AG04449 (cell line): ENCODE measurements around the gene KATNAL2.
A peak's percentile ranks its signal among the peaks of the same experiment; 100 is the strongest.
"Not testable (repeated sequence)": the region's sequence is repeated elsewhere in the genome, so short reads cannot be mapped to it uniquely, and the experiment has no call there.

ENCODE experiments used
- CTCF ChIA-PET: fragments of 350-600 bp; formaldehyde crosslinking; extraction: SDS; loops from one replicate; lab custom pipeline; 2021; ENCODE audit warnings: antibody characterized with exemption; lab: Yijun Ruan, JAX
- POLR2A ChIA-PET: fragments of 400-600, 350-600 bp; formaldehyde crosslinking; extraction: SDS; loops from one replicate; lab custom pipeline; 2020; ENCODE audit warnings: antibody characterized with exemption, inconsistent platforms; lab: Yijun Ruan, JAX
- DNase-seq: peaks from one replicate; pipeline ENCODE4 v3.0.0-alpha.2; 2010; ENCODE audit warnings: low read depth, low spot score
- H3K4me3 ChIP-seq: 2 replicates; pipeline ENCODE4 v1.5.1; 2011; ENCODE audit warnings: low read depth, mild to moderate bottlenecking, control low read depth, low read length
- CTCF ChIP-seq: IDR thresholded peaks from one replicate; pipeline ENCODE4 v1.5.1; 2011; ENCODE audit warnings: mild to moderate bottlenecking, moderate library complexity, low read length, control low read depth, inconsistent platforms; ENCODE audit not compliant: insufficient read depth; ENCODE audit errors: missing control alignments

The KATNAL2 gene

GRCh38 chr18:46950064-46950656, 32.8 kb downstream of the KATNAL2 start:
- CTCF ChIA-PET, result no interaction called here
- peak; percentile 22 for TF ChIP-seq CTCF
- no peak for DNase-seq

GRCh38 chr18:46953195-46953594, 35.8 kb downstream of the KATNAL2 start:
- TF ChIP-seq CTCF, result no peak
- H3K4me3 ChIP-seq, result no peak overlapping the region
- CTCF ChIA-PET, result no interaction called here
- DNase-seq, result no peak
- POLR2A ChIA-PET, result no interaction called here

More at GRCh38 chr18:46950064-46950656, 32.8 kb downstream of the KATNAL2 start:
- no peak overlapping the region for H3K4me3 ChIP-seq
- POLR2A ChIA-PET, result no interaction called here

- no peak for DNase-seq
- POLR2A ChIA-PET, result no interaction called here
- no peak for TF ChIP-seq CTCF
- H3K4me3 ChIP-seq, result no peak overlapping the region
- CTCF ChIA-PET, result no interaction called here
These were observed 40.8 kb downstream of the KATNAL2 start for GRCh38 chr18:46958209-46958608.

- CTCF ChIA-PET, POLR2A ChIA-PET, H3K4me3 ChIP-seq, DNase-seq: not testable (repeated sequence)
These were observed 46.5 kb downstream of the KATNAL2 start for GRCh38 chr18:46963656-46964578.

GRCh38 chr18:46964579-46965293, 47.3 kb downstream of the KATNAL2 start:
- CTCF ChIA-PET, H3K4me3 ChIP-seq, POLR2A ChIA-PET, DNase-seq: not testable (repeated sequence)

GRCh38 chr18:46966266-46966665, 48.9 kb downstream of the KATNAL2 start:
- DNase-seq, POLR2A ChIA-PET, CTCF ChIA-PET, H3K4me3 ChIP-seq: not testable (repeated sequence)

GRCh38 chr18:46969551-46969950, 52.1 kb downstream of the KATNAL2 start:
- DNase-seq, CTCF ChIA-PET: not testable (repeated sequence)

GRCh38 chr18:47019870-47020269, 102.5 kb downstream of the KATNAL2 start:
- POLR2A ChIA-PET, H3K4me3 ChIP-seq, DNase-seq, CTCF ChIA-PET: not testable (repeated sequence)

More at GRCh38 chr18:46969551-46969950, 52.1 kb downstream of the KATNAL2 start:
- H3K4me3 ChIP-seq, POLR2A ChIA-PET: not testable (repeated sequence)

- DNase-seq, CTCF ChIA-PET, POLR2A ChIA-PET, H3K4me3 ChIP-seq: not testable (repeated sequence)
These were observed 103.4 kb downstream of the KATNAL2 start for GRCh38 chr18:47020757-47021156.

GRCh38 chr18:47022821-47023220, 105.4 kb downstream of the KATNAL2 start:
- H3K4me3 ChIP-seq, CTCF ChIA-PET, POLR2A ChIA-PET, DNase-seq: not testable (repeated sequence)

- H3K4me3 ChIP-seq, POLR2A ChIA-PET, CTCF ChIA-PET, DNase-seq: not testable (repeated sequence)
These were observed 106.5 kb downstream of the KATNAL2 start for GRCh38 chr18:47023769-47024465.

- POLR2A ChIA-PET, DNase-seq, H3K4me3 ChIP-seq, CTCF ChIA-PET: not testable (repeated sequence)
These were observed 108.3 kb downstream of the KATNAL2 start for GRCh38 chr18:47025557-47026174.
